Breast epithelium (tissue), 3 donors: ENCODE data around the gene DQX1.

ENCODE experiments used
- CTCF ChIP-seq, 3 donors: fragments of 450-650 bp; IDR thresholded peaks; one replicate each; pipeline ENCODE4 v1.5.1; 2016 to 2017; ENCODE audit warnings: antibody characterized with exemption in 3 of 3, mild to moderate bottlenecking in 3 of 3, moderate library complexity in 3 of 3
- POLR2AphosphoS5 ChIP-seq, 3 donors: sonication (generic); formaldehyde crosslinking; IDR thresholded peaks; one replicate each; pipeline ENCODE4 v1.6.1; 2017; ENCODE audit warnings: antibody characterized with exemption in 3 of 3

GRCh38 chr2:74474899-74475298 is 51.1 kb downstream of the DQX1 start:
- TF ChIP-seq CTCF (IDR thresholded peaks at IDR 0.05), result no peak
- TF ChIP-seq POLR2AphosphoS5 (IDR thresholded peaks at IDR 0.05), result no peak
